NT2/D1 (cell line): ENCODE results near the gene ZNF487.

ENCODE experiments used
- SUZ12 ChIP-seq: IDR thresholded peaks from 2 replicates; pipeline ENCODE4 v1.6.1; 2011; ENCODE audit not compliant: insufficient read length, insufficient read depth; ENCODE audit errors: extremely low read depth
- ZNF274 ChIP-seq: IDR thresholded peaks from 2 replicates; pipeline ENCODE4 v1.6.1; 2011; ENCODE audit warnings: mild to moderate bottlenecking, low read depth, low read length

- TF ChIP-seq SUZ12 (no peak), ZNF274 (no peak)
Observed at GRCh38 chr10:43396928-43397624, 39.8 kb upstream of the ZNF487 start.
